OCI-LY3 (cell line): ENCODE data around the gene TEX19.

Source experiments
- H2AFZ ChIP-seq: fragments of 200-600, 300-600 bp; shearing (Covaris generic); 2 replicates; pipeline ENCODE4 v1.6.0; 2014; ENCODE audit warnings: antibody characterized with exemption, low read depth, low read length
- H3K27ac ChIP-seq: fragments of 200-600, 300-600 bp; sonication (generic); 2 replicates; pipeline ENCODE4 v1.5.1; 2014; ENCODE audit warnings: mild to moderate bottlenecking, low read length, moderate library complexity, mixed read lengths
- H3K27me3 ChIP-seq: fragments of 200-600, 300-600 bp; sonication (generic); 2 replicates; pipeline ENCODE4 v1.6.1; 2014; ENCODE audit warnings: low read depth, low read length, mixed read lengths
- H3K36me3 ChIP-seq: fragments of 200-600, 300-600 bp; sonication (generic); replicated peaks from 2 replicates; pipeline ENCODE3; 2014; ENCODE audit warnings: low read depth, low read length, mixed read lengths
- H3K4me1 ChIP-seq: fragments of 300-600, 200-600 bp; sonication (generic); 2 replicates; pipeline ENCODE4 v1.6.1; 2014; ENCODE audit warnings: low read length, mixed read lengths
- H3K4me2 ChIP-seq: fragments of 200-600, 300-600 bp; sonication (generic); 2 replicates; pipeline ENCODE4 v1.6.1; 2014; ENCODE audit warnings: low read length, mixed read lengths
- H3K4me3 ChIP-seq: fragments of 300-600, 200-600 bp; sonication (generic); 2 replicates; pipeline ENCODE4 v1.5.1; 2014; ENCODE audit warnings: antibody characterized with exemption, mild to moderate bottlenecking, low read length, moderate library complexity
- H3K79me2 ChIP-seq: fragments of 300-600, 200-600 bp; shearing (Covaris generic); 2 replicates; pipeline ENCODE4 v1.6.1; 2014; ENCODE audit warnings: mild to moderate bottlenecking, low read length, mixed read lengths
- H3K9ac ChIP-seq: fragments of 300-600, 200-600 bp; shearing (Covaris generic); 2 replicates; pipeline ENCODE4 v1.6.0; 2014; ENCODE audit warnings: mild to moderate bottlenecking, low read length, moderate library complexity
- H3K9me3 ChIP-seq: fragments of 200-600, 300-600 bp; shearing (Covaris generic); 2 replicates; pipeline ENCODE4 v1.6.1; 2014; ENCODE audit warnings: low read length, mixed read lengths; ENCODE audit not compliant: insufficient read depth
- H4K20me1 ChIP-seq: fragments of 200-600, 300-600 bp; sonication (generic); 2 replicates; pipeline ENCODE4 v1.6.1; 2016; ENCODE audit warnings: low read length, mixed read lengths; ENCODE audit not compliant: insufficient read depth
- CTCF ChIP-seq: fragments of 200-600, 300-600 bp; sonication (generic); IDR thresholded peaks from 2 replicates; pipeline ENCODE4 v1.5.1; 2014; ENCODE audit warnings: antibody characterized with exemption, low read length, low read depth
- EZH2phosphoT487 ChIP-seq: fragments of 200-600 bp; shearing (Covaris generic); IDR thresholded peaks from 2 replicates; pipeline ENCODE4 v1.6.1; 2018; ENCODE audit warnings: antibody characterized with exemption, mixed run types, low read depth

Gene TEX19

GRCh38 chr17:82394278-82394677, 35.2 kb downstream of the TEX19 start:
- no peaks in the 10 kb centered on the region for H3K4me1 ChIP-seq
- H3K4me2 ChIP-seq = no peak overlapping the region
- H3K4me3 ChIP-seq = no peak overlapping the region
- no peaks in the 10 kb centered on the region for H3K27me3 ChIP-seq
- no peaks in the 10 kb centered on the region for H3K9me3 ChIP-seq
- H4K20me1 ChIP-seq = no peaks in the 10 kb centered on the region
- H2AFZ ChIP-seq = no peak overlapping the region
- H3K36me3 ChIP-seq = no peaks in the 10 kb centered on the region
- H3K27ac ChIP-seq = no peak overlapping the region
- TF ChIP-seq EZH2phosphoT487 = no peak
- no peak for TF ChIP-seq CTCF
- H3K79me2 ChIP-seq = no peaks in the 10 kb centered on the region
- no peak overlapping the region for H3K9ac ChIP-seq

- Histone ChIP-seq H3K4me3 (no peak overlapping the region), H4K20me1 (no peaks in the 10 kb centered on the region), H3K4me2 (no peak overlapping the region), H3K27ac (no peak overlapping the region), H3K79me2 (no peaks in the 10 kb centered on the region), H3K27me3 (no peaks in the 10 kb centered on the region), H3K4me1 (peaks cover 7% of the 10 kb centered on the region; the same call in 1 of the 2 replicates), H2AFZ (no peak overlapping the region), H3K36me3 (peaks cover 4% of the 10 kb centered on the region), H3K9ac (no peak overlapping the region), H3K9me3 (no peaks in the 10 kb centered on the region)
- TF ChIP-seq EZH2phosphoT487 (no peak), CTCF (no peak)
Observed at GRCh38 chr17:82396601-82397435, 37.8 kb downstream of the TEX19 start.

- no peaks in the 10 kb centered on the region for H3K27me3 ChIP-seq
- H3K79me2 ChIP-seq = no peaks in the 10 kb centered on the region
- no peak overlapping the region for H3K4me3 ChIP-seq
- TF ChIP-seq CTCF = no peak
- TF ChIP-seq EZH2phosphoT487 = no peak
- no peaks in the 10 kb centered on the region for H3K9me3 ChIP-seq
- H2AFZ ChIP-seq = no peak overlapping the region
- no peak overlapping the region for H3K4me2 ChIP-seq
- peaks cover 13% of the 10 kb centered on the region for H3K4me1 ChIP-seq
- peaks cover 6% of the 10 kb centered on the region for H3K36me3 ChIP-seq
- H4K20me1 ChIP-seq = no peaks in the 10 kb centered on the region
- no peak overlapping the region for H3K27ac ChIP-seq
- H3K9ac ChIP-seq = no peak overlapping the region
Observed at GRCh38 chr17:82397449-82398335, 38.6 kb downstream of the TEX19 start.

- Histone ChIP-seq H3K36me3 (peaks cover 11% of the 10 kb centered on the region), H3K4me1 (peaks cover 22% of the 10 kb centered on the region), H3K9me3 (no peaks in the 10 kb centered on the region), H2AFZ (no peak overlapping the region), H4K20me1 (no peaks in the 10 kb centered on the region), H3K4me3 (no peak overlapping the region), H3K9ac (no peak overlapping the region), H3K27ac (no peak overlapping the region), H3K27me3 (no peaks in the 10 kb centered on the region), H3K4me2 (no peak overlapping the region), H3K79me2 (no peaks in the 10 kb centered on the region)
- TF ChIP-seq CTCF = no peak
- no peak for TF ChIP-seq EZH2phosphoT487
Observed at GRCh38 chr17:82399041-82399441, 40.0 kb downstream of the TEX19 start.
